GM23248 (cell line): ENCODE data around the gene GIGYF2. TPM values are rescaled to one million over a fixed set of nuclear protein-coding genes. Genes with fewer than 3 reads are reported as not detected.

Experiments
- DNase-seq: peaks from one replicate; pipeline ENCODE4 v3.0.0-alpha.2; 2015
- H2AFZ ChIP-seq: fragments of 200-600 bp; sonication (generic); 2 replicates; pipeline ENCODE4 v1.6.1; 2016; ENCODE audit warnings: antibody characterized with exemption
- H3F3A ChIP-seq: fragments of 200-600 bp; sonication (generic); 2 replicates; pipeline ENCODE4 v1.6.1; 2016; ENCODE audit warnings: mild to moderate bottlenecking, antibody characterized with exemption, mixed run types; ENCODE audit not compliant: insufficient read depth
- H3K27ac ChIP-seq: fragments of 200-600 bp; sonication (generic); 2 replicates; pipeline ENCODE4 v1.5.1; 2016; ENCODE audit warnings: mild to moderate bottlenecking
- H3K27me3 ChIP-seq: fragments of 200-600 bp; sonication (generic); replicated peaks from 2 replicates; pipeline ENCODE4 v1.6.1; 2016; ENCODE audit warnings: mild to moderate bottlenecking; ENCODE audit not compliant: insufficient read depth
- H3K36me3 ChIP-seq: fragments of 200-600 bp; sonication (generic); 2 replicates; pipeline ENCODE4 v1.6.1; 2016; ENCODE audit warnings: low read depth, mild to moderate bottlenecking
- H3K4me1 ChIP-seq: fragments of 200-600 bp; sonication (generic); 2 replicates; pipeline ENCODE4 v1.6.1; 2016; ENCODE audit warnings: mild to moderate bottlenecking; ENCODE audit not compliant: insufficient read depth
- H3K4me2 ChIP-seq: fragments of 200-600 bp; sonication (generic); one replicate; pipeline ENCODE4 v1.6.1; 2016; ENCODE audit warnings: mild to moderate bottlenecking; ENCODE audit not compliant: unreplicated experiment
- H3K4me3 ChIP-seq: fragments of 200-600 bp; sonication (generic); 2 replicates; pipeline ENCODE4 v1.5.1; 2016; ENCODE audit warnings: mild to moderate bottlenecking
- H3K79me2 ChIP-seq: fragments of 200-600 bp; sonication (generic); 2 replicates; pipeline ENCODE4 v1.6.1; 2016; ENCODE audit warnings: mild to moderate bottlenecking; ENCODE audit not compliant: insufficient read depth
- H3K9ac ChIP-seq: fragments of 200-600 bp; sonication (generic); 2 replicates; pipeline ENCODE4 v1.6.1; 2016; ENCODE audit warnings: mild to moderate bottlenecking
- H3K9me2 ChIP-seq: fragments of 200-600 bp; sonication (generic); 2 replicates; pipeline ENCODE4 v1.6.1; 2016; ENCODE audit warnings: mixed run types, mild to moderate bottlenecking, moderate library complexity; ENCODE audit not compliant: insufficient read depth
- H3K9me3 ChIP-seq: fragments of 200-600 bp; sonication (generic); one replicate; pipeline ENCODE4 v1.6.1; 2017; ENCODE audit warnings: low read depth
- H4K20me1 ChIP-seq: fragments of 200-600 bp; sonication (generic); 2 replicates; pipeline ENCODE4 v1.6.0; 2016; ENCODE audit not compliant: insufficient read depth
- EZH2 ChIP-seq: fragments of 200-600 bp; sonication (generic); IDR thresholded peaks from 2 replicates; pipeline ENCODE4 v1.6.1; 2018; ENCODE audit warnings: antibody characterized with exemption, mild to moderate bottlenecking; ENCODE audit not compliant: insufficient read depth, poor library complexity, severe bottlenecking
- EZH2phosphoT487 ChIP-seq: fragments of 200-600 bp; sonication (generic); IDR thresholded peaks from 2 replicates; pipeline ENCODE4 v1.6.1; 2018; ENCODE audit warnings: antibody characterized with exemption, moderate library complexity, mild to moderate bottlenecking, low read depth; ENCODE audit not compliant: insufficient read depth
- WGBS, 2 experiments: methylation state at CpG; one replicate each; pipeline ENCODE4 v1.1.6; 2015 to 2017; ENCODE audit warnings: low lambda C conversion rate in 2 of 2, low coverage in 1 of 2; ENCODE audit errors: missing lambda C conversion rate in 2 of 2; 5-methylcytosine and 5-hydroxymethylcytosine counted together
- in situ Hi-C: fragments of 300-500 bp; cut with MboI; formaldehyde crosslinking; loops from 2 replicates; pipeline ENCODE4 v1.15.0; 2020
- polyA plus RNA-seq: library from polyadenylated mRNA; unstranded; fragments of >200 nt; fragmentation: Nextera tagmentation; extraction: Ambion mirVana; gene quantifications from 2 replicates; pipeline ENCODE4 v1.2.1, GENCODE V29; 2016
- total RNA-seq: library from RNA; depleted of rRNA; stranded (reverse); fragments of >200 nt; shearing (Covaris generic); gene quantifications from 2 replicates; pipeline ENCODE4 v1.2.3, GENCODE V29; 2014

GIGYF2 gene
- total and polyA plus RNA-seq, 2 experiments from 2014 or later, result 27.2 to 35.2 TPM

- no peak overlapping the region for H2AFZ ChIP-seq
- H3K9me2 ChIP-seq, result no peaks in the 10 kb centered on the region
- TF ChIP-seq EZH2, result no peak
- no peak for TF ChIP-seq EZH2phosphoT487
- in situ Hi-C loops, result no loop called here
- 0 out of 2 replicates have a peak, but pooled peaks cover 3% of the 10 kb centered on the region for H3K27me3 ChIP-seq
- DNase-seq, result no peak
- H3K4me1 ChIP-seq, result no peaks in the 10 kb centered on the region
- H3K4me2 ChIP-seq, result no peak overlapping the region
- H3F3A ChIP-seq, result no peaks in the 10 kb centered on the region
- no peaks in the 10 kb centered on the region for H3K36me3 ChIP-seq
- H4K20me1 ChIP-seq, result no peaks in the 10 kb centered on the region
- no peak overlapping the region for H3K9ac ChIP-seq
- no peaks in the 10 kb centered on the region for H3K79me2 ChIP-seq
- H3K9me3 ChIP-seq, result no peaks in the 10 kb centered on the region
- no peak overlapping the region for H3K4me3 ChIP-seq
- WGBS, 2 experiments, result 89 to 90% methylated on average over 15 to 17 of the region's 17 CpGs
- no peak overlapping the region for H3K27ac ChIP-seq
Observed at GRCh38 chr2:232882085-232882484, 185.0 kb downstream of the GIGYF2 start.

- H3K9me2 ChIP-seq, result no peaks in the 10 kb centered on the region
- H3K27me3 ChIP-seq, result 0 out of 2 replicates have a peak, but pooled peaks cover 3% of the 10 kb centered on the region
- H3K36me3 ChIP-seq, result no peaks in the 10 kb centered on the region
- no peak overlapping the region for H3K27ac ChIP-seq
- no peaks in the 10 kb centered on the region for H4K20me1 ChIP-seq
- H3K4me1 ChIP-seq, result no peaks in the 10 kb centered on the region
- 78 to 82% methylated on average over 19 to 20 of the region's 20 CpGs for WGBS, 2 experiments
- no peak overlapping the region for H2AFZ ChIP-seq
- H3K9me3 ChIP-seq, result no peaks in the 10 kb centered on the region
- no peak for DNase-seq
- no peak overlapping the region for H3K4me3 ChIP-seq
- H3K9ac ChIP-seq, result no peak overlapping the region
- in situ Hi-C loops, result no loop called here
- no peak overlapping the region for H3K4me2 ChIP-seq
- TF ChIP-seq EZH2phosphoT487, result no peak
- no peak for TF ChIP-seq EZH2
- H3F3A ChIP-seq, result no peaks in the 10 kb centered on the region
- H3K79me2 ChIP-seq, result no peaks in the 10 kb centered on the region
Observed at GRCh38 chr2:232882505-232883115, 185.5 kb downstream of the GIGYF2 start.

- Histone ChIP-seq H3K79me2 (no peaks in the 10 kb centered on the region), H3K9ac (no peak overlapping the region), H3F3A (no peaks in the 10 kb centered on the region), H3K27ac (no peak overlapping the region), H3K27me3 (0 out of 2 replicates have a peak, but pooled peaks cover 3% of the 10 kb centered on the region), H3K9me3 (no peaks in the 10 kb centered on the region), H2AFZ (no peak overlapping the region), H3K36me3 (no peaks in the 10 kb centered on the region), H3K4me1 (no peaks in the 10 kb centered on the region), H4K20me1 (no peaks in the 10 kb centered on the region), H3K4me2 (no peak overlapping the region), H3K9me2 (no peaks in the 10 kb centered on the region), H3K4me3 (no peak overlapping the region)
- in situ Hi-C loops, result no loop called here
- DNase-seq, result no peak
- WGBS, 2 experiments, result 79 to 81% methylated on average over 28 to 29 of the region's 29 CpGs
- TF ChIP-seq EZH2, result no peak
- no peak for TF ChIP-seq EZH2phosphoT487
Observed at GRCh38 chr2:232883116-232883721, 186.1 kb downstream of the GIGYF2 start.

GRCh38 chr2:232884001-232884421 is 186.9 kb downstream of the GIGYF2 start:
- no peaks in the 10 kb centered on the region for H3K4me1 ChIP-seq
- no peaks in the 10 kb centered on the region for H3K79me2 ChIP-seq
- H3K27ac ChIP-seq, result no peak overlapping the region
- no peak overlapping the region for H3K4me2 ChIP-seq
- H2AFZ ChIP-seq, result no peak overlapping the region
- H3K9me2 ChIP-seq, result no peaks in the 10 kb centered on the region
- H3K9me3 ChIP-seq, result no peaks in the 10 kb centered on the region
- 0 out of 2 replicates have a peak, but pooled peaks cover 3% of the 10 kb centered on the region for H3K27me3 ChIP-seq
- 72 to 78% methylated on average over 10 to 11 of the region's 11 CpGs for WGBS, 2 experiments
- in situ Hi-C loops, result no loop called here
- no peak overlapping the region for H3K4me3 ChIP-seq
- no peak for DNase-seq
- H3K9ac ChIP-seq, result no peak overlapping the region
- H3F3A ChIP-seq, result no peaks in the 10 kb centered on the region
- H3K36me3 ChIP-seq, result no peaks in the 10 kb centered on the region
- TF ChIP-seq EZH2phosphoT487, result no peak
- TF ChIP-seq EZH2, result no peak
- no peaks in the 10 kb centered on the region for H4K20me1 ChIP-seq
